ENCODE data around the gene CHAF1B.
"Not testable (repeated sequence)": the region's sequence is repeated elsewhere in the genome, so short reads cannot be mapped to it uniquely, and the experiment has no call there.

The CHAF1B gene

DNA sequence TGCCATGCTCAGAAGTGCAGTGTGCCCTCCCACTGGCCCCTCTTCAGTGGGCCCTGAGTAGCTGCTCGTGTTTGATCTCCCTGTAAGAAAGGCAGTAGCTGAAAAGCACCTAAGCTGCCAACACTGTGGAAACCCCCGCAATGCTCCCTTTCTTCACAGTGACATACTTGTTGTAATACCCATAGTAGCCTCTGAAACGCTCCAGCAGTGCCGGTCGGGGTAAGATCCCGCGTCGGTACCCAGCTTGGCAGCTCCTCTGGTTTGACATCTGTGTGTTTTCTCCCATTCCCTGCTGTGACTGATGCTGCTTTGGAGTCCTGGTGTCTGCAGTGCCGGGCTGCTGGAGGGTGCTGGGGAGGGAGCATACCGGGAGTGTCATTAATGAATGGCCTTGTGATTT lies 3.6 kb downstream of the CHAF1B start:
- peak; percentile 62 for DNase-seq

DNA sequence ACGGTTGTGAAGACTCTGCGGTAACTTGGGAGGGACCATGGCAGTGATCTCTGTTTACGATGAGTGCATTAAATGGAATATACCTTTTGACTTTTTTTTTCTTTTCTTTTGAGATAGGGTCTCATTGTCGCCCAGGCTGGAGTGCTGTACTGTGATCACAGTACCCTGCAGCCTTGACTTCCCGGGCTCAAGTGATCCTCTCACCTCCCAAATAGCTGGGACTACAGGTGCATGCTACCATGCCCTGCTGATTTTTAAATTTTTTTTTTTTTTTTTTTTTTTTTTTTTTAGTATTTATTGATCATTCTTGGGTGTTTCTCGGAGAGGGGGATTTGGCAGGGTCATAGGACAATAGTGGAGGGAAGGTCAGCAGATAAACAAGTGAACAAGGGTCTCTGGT lies 6.5 kb downstream of the CHAF1B start:
- DNase-seq = not testable (repeated sequence)

DNA sequence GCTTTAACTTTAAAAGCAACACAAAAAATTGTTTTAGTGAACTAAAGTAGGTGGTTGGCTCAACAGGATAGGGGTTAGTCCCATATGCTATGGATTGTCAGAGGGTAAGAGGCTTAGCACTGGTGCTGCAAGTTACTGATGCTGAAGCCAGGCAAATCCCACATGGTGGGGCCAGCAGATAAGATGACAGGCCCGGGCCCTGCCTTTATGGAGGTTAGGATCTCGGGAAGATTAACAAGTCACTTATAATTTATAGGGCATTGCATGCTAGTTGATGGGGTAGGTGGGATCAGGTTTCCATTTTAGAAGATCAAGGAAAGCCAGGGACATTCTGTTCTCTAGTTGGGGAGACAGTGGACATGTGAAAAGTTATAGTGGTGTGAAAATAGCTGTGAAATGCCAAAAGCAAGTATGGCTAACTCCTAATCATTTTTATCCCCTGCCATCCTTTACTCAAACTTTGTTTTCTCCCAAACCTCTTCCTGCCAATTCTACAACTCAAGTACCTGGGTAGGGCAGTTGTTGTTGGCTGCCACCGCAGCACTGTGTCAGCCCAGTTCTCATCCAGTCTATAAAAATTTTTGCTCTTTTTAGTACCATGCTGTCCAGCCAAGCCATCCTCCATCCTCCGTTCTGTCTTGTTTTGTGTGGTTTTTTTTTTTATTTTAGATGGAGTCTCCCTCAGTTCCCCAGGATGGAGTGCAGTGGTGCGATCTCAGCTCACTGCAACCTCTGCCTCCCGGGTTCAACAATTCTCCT lies 10.3 kb downstream of the CHAF1B start:
- no peak for DNase-seq

DNA sequence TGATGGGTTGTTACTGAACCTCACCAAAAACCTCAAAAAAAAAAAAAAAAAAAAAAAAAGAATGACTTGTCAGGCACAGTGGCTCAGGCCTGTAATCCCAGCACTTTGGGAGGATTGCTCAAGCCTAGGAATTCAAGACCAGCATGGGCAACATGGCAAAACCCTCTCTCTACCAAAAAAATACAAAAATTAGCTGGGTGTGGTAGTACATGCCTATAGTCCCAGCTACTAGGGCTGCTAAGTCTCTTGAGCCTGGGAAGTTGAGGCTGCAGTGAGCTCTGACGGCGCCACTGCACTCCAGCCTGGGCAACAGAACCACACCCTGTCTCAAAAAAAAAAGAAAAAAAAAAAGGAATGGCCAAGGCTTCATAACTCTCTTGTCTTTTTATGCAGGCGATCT lies 11.1 kb downstream of the CHAF1B start:
- DNase-seq = no peak

DNA sequence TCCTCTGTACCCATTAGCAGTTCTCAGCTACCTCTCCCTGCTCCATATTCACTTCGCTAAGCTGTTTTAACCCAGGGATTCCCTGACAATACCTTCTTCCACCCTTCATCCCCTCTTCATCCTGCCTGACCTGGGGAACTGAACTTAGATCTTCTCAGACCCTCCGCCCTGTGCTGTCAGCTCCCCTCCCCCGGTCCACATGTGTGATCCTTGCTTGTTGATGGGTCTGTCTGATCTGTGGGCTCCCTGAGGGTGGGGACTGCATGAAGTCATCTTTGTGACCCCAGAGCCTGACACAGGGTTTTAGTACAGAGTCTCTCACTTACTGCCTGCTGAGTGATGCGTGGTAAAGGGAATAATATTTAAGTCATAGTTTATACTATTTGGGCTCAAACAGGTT lies 11.8 kb downstream of the CHAF1B start:
- no peak for DNase-seq

DNA sequence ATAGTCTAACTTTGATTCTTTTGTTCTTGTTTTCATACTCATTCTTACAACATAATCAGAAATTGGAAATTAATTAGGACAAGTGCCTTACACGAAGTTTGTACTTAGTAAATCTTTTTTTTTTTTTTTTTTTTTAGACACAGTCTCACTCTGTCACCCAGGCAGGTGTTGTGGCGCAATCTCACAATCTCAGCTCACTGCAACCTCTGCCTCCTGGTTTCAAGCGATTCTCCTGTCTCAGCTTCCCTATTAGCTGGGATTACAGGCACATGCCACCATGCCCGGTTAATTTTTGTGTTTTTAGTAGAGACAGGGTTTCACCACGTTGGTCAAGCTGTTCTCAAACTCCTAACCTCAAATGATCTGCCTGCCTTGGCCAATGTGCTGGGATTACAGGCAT lies 12.4 kb downstream of the CHAF1B start:
- no peak for DNase-seq

DNA sequence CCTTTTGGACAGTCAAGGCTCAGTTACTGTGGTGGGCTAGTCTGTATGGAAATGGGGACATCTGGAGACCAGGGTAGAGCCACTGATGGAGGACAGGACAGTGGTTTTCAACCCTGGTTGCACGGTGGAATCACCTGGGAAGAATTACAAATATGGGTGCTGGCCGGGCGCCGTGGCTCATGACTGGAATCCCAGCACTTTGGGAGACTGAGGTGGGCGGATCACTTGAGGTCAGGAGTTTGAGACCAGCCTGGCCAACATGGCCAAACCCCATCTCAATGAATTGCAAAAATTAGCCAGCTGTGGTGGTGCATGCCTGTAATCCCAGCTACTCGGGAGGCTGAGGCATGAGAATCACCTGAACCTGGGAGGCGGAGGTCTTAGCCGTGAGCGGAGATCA lies 14.5 kb downstream of the CHAF1B start:
- not testable (repeated sequence) for DNase-seq

DNA sequence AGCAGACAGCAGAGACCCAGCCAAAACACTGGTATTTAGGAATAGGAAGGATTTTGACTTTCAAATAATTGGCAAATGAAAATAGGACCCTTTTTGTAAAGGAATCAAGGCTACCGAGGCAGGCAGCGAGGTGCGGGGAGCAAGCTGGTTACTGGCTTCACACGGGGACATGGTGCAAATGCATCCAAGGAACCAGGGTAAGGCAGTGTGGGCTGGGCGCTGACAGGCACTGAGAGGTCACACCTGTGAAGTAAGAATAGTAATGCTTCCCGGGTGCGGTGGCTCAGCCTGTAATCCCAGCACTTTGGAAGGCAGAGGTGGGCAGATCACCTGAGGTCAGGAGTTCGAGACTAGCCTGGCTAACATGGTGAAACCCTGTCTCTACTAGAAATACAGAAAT lies 15.5 kb downstream of the CHAF1B start:
- no peak for DNase-seq

DNA sequence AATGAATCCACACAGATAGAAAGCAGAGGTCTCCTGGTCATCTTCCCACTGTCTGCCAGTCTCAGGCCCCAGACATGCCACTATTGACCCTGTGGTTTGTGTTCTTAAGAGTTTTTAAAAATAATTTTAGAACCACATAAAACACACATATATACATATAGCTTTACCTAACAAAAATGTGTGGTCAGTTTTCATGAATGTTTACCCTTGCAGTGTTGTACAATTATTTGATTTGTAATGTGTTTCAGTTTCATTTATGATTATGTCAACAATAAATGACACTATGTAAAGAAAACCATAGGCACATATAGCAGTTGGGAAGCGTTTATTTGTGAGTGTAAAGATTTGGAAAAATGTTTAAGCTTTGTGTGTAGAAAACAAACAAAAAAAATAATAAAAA lies 17.1 kb downstream of the CHAF1B start:
- DNase-seq = no peak

DNA sequence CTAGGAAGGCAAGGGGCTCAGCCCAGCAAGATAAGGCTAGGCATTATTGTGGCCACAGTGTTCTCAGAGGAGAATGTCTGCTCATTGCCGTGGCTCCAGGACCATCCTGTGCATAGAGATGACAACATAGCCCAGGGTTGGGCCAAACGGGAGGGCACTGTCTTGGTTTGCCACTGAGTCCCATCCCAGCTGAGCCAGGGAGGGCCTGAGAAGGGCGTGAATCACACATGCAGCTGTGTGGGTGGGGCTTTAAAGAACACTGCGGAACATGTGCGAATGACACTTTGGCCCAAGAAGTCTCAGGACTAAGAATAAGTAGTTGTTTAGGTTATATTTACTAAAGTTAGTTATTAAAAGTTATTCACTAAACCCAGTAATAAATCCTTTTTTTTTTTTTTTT lies 18.5 kb downstream of the CHAF1B start:
- no peak for DNase-seq

DNA sequence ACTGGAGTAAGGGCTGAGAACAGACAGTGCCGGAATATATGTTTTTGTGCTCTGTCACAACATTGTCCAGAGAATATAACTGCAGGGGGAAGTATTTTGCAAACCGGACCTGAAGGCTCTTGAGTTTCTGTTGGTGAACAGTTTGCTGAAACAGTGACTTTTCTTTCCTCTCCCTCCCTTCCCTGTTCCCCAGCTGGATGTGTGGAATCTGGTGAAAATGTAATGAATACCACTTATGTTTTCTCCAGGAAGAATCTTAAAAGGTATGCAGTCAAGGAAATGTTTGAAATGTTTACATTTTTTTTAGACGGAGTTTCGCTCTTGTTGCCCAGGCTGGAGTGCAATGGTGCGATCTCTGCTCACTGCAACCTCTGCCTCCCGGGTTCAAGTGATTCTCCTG lies 23.4 kb downstream of the CHAF1B start:
- DNase-seq = no peak

DNA sequence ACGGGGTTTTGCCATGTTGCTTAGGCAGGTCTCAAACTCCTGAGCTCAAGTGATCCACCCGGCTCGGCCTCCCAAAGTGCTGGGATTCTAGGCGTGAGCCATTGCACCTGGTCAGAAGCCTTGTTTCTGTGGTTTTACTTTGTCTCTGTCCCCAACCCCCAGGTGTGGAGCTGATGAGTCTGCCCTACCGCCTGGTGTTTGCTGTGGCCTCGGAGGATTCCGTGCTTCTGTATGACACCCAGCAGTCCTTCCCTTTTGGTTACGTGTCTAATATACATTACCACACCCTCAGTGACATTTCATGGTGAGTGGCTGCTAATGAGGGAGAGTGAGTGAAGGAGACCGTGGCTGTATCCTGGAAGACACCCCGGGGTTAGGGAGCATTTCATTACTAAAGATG lies 26.1 kb downstream of the CHAF1B start:
- no peak for DNase-seq

DNA sequence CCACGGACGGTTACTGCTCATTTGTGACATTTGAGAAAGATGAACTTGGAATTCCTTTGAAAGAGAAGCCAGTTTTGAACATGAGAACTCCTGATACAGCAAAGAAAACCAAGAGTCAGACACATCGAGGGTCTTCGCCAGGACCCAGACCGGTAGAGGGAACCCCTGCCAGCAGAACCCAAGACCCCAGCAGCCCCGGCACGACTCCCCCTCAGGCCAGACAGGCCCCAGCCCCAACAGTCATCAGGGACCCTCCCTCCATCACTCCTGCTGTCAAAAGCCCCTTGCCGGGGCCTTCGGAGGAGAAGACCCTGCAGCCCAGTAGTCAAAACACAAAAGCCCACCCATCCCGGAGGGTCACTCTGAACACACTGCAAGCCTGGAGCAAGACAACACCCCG lies 27.7 kb downstream of the CHAF1B start:
- DNase-seq = no peak

DNA sequence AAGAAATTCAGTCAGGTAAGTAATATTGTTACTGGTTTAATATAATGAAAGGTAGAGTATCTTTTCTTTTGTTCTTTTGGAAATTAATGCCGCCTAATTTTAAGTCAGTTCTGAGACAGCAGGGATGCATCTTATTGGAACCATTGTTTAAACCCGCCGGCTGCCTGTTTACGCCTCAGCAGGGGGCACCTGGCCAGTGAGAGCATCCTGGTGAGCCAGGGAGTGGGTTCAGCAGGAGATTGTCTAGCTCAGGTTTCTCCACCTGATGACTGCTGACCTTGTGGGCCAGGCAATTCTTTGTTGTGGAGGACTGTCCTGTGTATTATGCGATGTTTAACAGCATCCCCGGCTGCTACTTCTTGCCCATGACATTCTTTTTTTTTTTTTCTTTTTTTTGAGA lies 30.2 kb downstream of the CHAF1B start:
- no peak for DNase-seq

DNA sequence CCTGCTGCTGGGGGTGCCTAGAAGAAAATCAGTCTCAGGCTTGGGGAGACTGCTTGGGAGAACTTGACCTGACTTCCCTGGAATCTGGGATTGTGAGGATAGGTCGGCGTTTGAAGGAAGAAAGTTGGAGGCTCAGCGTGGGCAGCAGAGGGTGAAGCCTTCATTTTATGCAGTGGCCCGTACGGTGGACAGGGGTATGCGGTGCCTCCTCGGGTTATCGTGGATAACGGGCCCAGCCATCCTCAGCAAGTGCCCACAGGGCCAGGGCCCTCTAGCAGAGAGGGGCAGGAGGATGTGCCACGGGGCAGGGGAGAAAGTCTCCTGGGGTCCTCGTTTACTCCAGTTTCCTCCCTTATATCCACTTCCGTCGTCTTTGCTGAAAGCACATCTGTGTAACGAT lies 34.0 kb downstream of the CHAF1B start:
- DNase-seq = no peak

DNA sequence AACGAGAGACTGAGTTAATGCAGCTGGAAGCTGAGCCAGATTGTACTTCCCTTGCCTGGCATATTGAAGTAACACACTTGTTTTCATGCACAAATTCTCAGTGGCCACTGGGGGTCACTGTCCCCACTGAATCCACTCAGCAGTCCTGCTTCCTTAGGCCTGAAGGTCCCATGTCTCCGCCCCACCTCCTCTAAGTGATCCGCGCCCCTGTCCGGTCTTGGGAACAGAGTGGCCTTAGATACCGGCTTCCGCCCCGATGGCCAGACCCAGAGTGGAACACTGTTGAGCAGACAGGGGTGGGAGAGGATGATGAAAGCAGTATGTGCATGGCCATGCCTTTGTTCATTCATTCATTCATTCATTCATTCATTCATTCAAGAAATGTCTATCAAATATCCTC lies 34.8 kb downstream of the CHAF1B start:
- DNase-seq = peak; percentile 84

DNA sequence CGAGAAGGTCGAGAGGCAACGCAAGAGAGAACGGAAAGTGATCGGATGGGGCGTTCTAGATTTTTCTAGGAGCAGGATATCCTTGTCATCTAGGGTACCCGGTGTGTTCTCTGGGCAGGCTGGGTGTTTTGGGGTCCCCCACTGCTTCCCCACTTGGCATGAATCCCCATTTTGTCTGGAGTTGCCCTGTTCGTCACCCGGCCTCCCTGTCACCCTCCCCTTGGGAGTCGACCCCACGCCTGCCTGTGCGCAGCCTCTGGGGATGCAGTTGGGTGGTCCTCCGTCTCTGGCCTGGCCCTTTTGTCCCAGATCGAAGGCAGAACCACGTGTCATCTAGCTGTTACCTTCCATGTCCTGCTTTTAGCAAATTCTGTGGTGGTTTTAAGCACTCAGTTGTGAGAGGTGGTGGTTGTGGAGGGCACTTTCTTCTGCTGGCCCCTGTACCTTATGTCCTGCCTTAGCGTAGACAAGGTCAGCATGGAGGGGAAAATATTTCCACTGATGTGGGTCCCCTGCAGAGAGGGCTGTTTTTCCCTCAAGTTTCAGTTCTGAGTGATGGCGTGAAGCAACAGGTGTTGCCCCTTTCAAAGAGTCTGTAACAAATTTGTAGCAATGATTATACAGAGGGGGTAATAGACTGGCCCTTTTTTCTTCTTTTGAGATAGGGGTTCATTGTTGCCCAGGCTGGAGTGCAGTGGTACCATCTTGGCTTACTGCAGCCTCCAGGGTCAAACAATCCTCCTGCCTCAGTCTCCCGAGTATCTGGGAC lies 35.6 kb downstream of the CHAF1B start:
- no peak for DNase-seq

DNA sequence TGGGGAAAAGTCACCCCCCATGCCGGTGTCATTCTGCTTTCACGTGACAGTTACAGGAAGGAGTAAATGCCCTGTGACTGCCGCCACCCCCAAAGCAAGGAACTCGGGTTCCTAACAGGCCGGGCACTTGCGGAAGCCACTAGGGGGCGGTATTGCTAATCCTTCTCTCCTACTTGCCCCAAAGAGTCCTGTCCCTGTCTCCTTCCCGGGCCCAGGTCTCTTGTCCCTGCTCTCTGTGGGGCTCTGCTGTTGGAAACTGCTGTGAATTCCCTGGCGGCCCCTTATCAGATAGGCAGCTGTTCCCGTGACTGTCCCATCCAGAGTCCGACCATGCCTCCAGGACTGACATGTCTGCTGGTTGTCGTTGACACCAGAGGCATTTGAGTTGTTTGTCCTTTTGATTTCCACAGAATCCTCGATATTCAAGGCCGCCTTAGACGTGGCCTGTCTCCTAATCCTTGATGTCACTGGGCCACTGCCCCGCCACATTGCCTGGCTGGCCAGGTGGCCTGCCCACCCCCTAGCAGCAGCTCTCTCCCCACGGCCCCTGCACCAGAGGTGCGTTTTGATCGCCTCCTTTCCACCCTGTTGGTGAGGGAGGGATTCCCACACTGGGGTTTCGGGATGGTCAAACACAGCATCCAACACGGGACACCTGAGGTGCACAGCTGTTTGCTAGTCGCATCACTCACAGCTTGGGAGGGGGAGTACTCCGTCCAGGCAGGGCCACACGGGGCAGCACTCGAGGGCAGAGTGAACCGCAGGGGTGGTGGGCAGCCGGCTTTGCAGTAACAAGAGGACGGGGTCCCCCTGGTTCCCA lies 37.3 kb downstream of the CHAF1B start:
- peak; percentile 61 for DNase-seq

DNA sequence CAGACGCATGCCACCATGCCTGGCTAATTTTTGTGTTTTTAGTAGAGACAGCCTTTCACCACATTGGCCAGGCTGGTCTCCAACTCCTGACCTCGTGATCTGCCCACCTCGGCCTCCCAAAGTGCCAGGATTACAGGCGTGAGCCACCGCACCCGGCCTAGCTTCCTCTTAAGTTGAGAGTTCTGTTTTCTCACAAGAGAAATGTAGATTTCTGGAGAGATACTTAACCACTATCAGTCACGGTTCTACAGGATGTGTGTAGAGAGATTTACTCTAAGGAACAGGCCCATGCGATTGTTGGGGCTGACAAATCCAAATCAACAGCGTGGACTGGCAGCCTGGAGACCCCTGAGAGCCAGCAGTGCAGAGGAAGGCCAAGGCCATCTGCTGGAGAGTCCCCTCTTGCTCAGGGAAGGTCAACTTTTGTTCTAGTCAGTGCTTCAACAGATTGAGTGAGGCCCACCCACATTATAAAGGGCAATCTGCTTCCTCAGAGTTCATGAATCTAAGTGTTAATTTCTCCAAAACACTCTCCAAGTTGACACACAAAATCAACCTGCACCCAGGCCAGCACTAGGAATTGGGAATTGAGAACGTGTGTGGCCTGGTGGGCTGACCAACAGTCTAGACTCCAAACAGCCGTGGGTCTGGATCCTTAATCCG lies 38.7 kb downstream of the CHAF1B start:
- DNase-seq = no peak

DNA sequence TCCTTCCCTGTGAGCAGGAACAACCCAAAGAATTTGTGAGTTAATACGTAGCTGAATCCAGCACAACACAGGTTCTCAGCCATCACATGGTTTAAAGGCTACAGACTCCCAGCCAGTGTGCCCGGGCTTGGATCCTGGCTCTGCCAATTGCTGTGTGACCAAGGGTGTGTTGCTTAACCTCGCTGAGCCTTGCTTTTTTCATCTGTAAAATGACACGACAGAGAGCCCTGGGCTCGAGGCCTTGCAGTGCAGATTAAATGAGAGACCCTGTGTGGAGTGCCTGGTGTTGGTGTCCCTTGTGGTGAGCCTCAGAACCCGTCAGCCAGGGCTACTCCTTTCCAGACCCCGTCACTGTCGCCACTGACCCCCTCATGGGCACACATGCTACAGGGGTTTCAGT lies 39.4 kb downstream of the CHAF1B start:
- no peak for DNase-seq

DNA sequence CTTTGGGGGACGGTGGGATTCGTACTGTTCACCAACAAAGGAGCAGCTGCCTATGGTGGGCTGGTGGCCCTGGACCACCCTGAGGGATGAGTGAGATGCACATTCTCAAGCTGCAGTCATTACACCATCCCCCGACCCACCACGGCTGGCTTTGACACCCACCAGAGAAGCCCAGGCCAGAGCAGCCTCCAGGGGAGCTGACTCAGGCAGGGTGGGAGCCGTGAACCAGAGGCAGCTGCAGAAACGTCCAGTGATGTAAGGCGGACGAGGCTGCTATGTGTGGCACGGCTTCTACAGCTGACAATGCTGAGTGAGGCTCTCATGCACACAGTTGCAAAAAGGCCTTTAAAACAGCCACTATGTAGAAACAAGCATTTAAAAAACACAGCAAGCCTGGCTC lies 40.1 kb downstream of the CHAF1B start:
- DNase-seq = peak; percentile 73

DNA sequence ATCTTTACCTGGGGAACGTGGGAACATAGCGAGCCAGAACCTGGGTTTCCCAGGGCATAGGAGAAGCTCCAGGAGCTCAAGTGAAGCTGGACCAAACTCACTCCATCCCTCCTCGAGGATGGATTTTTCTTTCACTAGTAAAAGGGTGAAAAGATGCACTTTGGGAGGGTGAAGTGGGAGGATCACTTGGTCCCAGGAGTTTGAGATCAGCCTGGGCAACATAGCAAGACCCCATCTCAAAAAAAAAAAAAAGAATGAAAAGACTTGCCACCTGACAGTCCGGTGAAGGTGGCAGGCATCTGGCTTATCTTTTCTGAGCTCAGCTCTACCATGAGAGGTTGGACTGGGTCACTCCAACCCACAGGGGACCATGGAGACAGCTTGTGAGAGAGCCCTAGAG lies 42.3 kb downstream of the CHAF1B start:
- DNase-seq = no peak

Measured in fibroblast of skin of abdomen (primary cell).